Endothelial cell of umbilical vein (primary cell): ENCODE results near the gene INPP5A. TPM values are rescaled to one million over a fixed set of nuclear protein-coding genes. Genes with fewer than 3 reads are reported as not detected.

Source experiments
- BruUV-seq: library from RNA; stranded (reverse); fragments of 400-500 nt; replicated peaks from 2 replicates; lab custom pipeline; 2021; lab: Mats Ljungman, UMichigan
- CTCF ChIA-PET: fragments of 300-600, 350-600 bp; sonication (Branson Sonifier 250); formaldehyde crosslinking; loops from one replicate; lab custom pipeline; 2021; ENCODE audit warnings: antibody characterized with exemption, inconsistent platforms; lab: Charles Lee
- POLR2A ChIA-PET: fragments of 300-600, 350-600 bp; sonication (Branson Sonifier 250); formaldehyde crosslinking; loops from one replicate; lab custom pipeline; 2021; ENCODE audit warnings: antibody characterized with exemption, inconsistent platforms; lab: Charles Lee
- DNase-seq: peaks from one replicate; pipeline ENCODE4 v3.0.0-alpha.2; 2011; ENCODE audit warnings: low read depth, low spot score
- FAIRE-seq: peaks from 2 replicates; lab custom pipeline; 2011; peaks lifted over from hg19 to GRCh38; lab: Jason Lieb, UNC
- H2AFZ ChIP-seq: 2 replicates; pipeline ENCODE4 v1.6.0; 2012; ENCODE audit warnings: low read depth, low read length, control low read depth, inconsistent platforms
- H3K27ac ChIP-seq: 2 replicates; pipeline ENCODE4 v1.5.1; 2011; ENCODE audit warnings: low read depth, mild to moderate bottlenecking, control low read depth, low read length, moderate library complexity; ENCODE audit not compliant: insufficient read depth
- H3K27me3 ChIP-seq, 2 experiments: 2 replicates each; pipeline versions ENCODE4 v1.6.0 to v1.6.1; 2011; ENCODE audit warnings: low read length in 2 of 2, mixed read lengths in 1 of 2; ENCODE audit not compliant: control insufficient read depth in 2 of 2, insufficient read depth in 2 of 2
- H3K36me3 ChIP-seq, 2 experiments: 2 replicates in 1 of 2; 3 replicates in 1 of 2; pipeline ENCODE4 v1.5.1; 2011; ENCODE audit warnings: low read length in 2 of 2, mild to moderate bottlenecking in 1 of 2, moderate library complexity in 1 of 2; ENCODE audit not compliant: control insufficient read depth in 2 of 2, insufficient read depth in 2 of 2; ENCODE audit errors: extremely low read depth in 1 of 2
- H3K4me1 ChIP-seq: 3 replicates; pipeline ENCODE4 v1.5.1; 2011; ENCODE audit warnings: mild to moderate bottlenecking, low read length; ENCODE audit not compliant: control insufficient read depth, insufficient read depth; ENCODE audit errors: extremely low read depth
- H3K4me2 ChIP-seq: 2 replicates; pipeline ENCODE4 v1.6.1; 2011; ENCODE audit warnings: low read length, control low read depth, mixed read lengths; ENCODE audit not compliant: insufficient read depth
- H3K4me3 ChIP-seq, 3 experiments: fragments of 200-600 bp in 1 of 3; sonication (generic), shearing (Covaris generic) in 1 of 3; replicated peaks in 1 of 3; 2 replicates each; pipeline ENCODE4 v1.5.1; 2011 to 2016; ENCODE audit warnings: control low read depth in 3 of 3, low read length in 3 of 3, mild to moderate bottlenecking in 2 of 3, inconsistent platforms in 1 of 3, low read depth in 1 of 3, moderate library complexity in 1 of 3; ENCODE audit not compliant: insufficient read depth in 1 of 3
- H3K79me2 ChIP-seq: 2 replicates; pipeline ENCODE4 v1.6.0; 2012; ENCODE audit warnings: low read length, inconsistent platforms; ENCODE audit not compliant: control insufficient read depth, insufficient read depth
- H3K9ac ChIP-seq: replicated peaks from 2 replicates; pipeline ENCODE3; 2011; ENCODE audit warnings: low read length, control low read depth; ENCODE audit not compliant: insufficient read depth; ENCODE audit errors: extremely low read depth
- H3K9me1 ChIP-seq: replicated peaks from 3 replicates; pipeline ENCODE4 v1.6.0; 2011; ENCODE audit warnings: mild to moderate bottlenecking, low read length; ENCODE audit not compliant: control insufficient read depth, insufficient read depth; ENCODE audit errors: extremely low read depth
- H3K9me3 ChIP-seq: replicated peaks from 2 replicates; pipeline ENCODE4 v1.5.1; 2012; ENCODE audit warnings: low read length, inconsistent platforms; ENCODE audit not compliant: control insufficient read depth, insufficient read depth
- H4K20me1 ChIP-seq: replicated peaks from 2 replicates; pipeline ENCODE3; 2011; ENCODE audit warnings: mild to moderate bottlenecking, low read length; ENCODE audit not compliant: control insufficient read depth, insufficient read depth; ENCODE audit errors: extremely low read depth
- CTCF ChIP-seq, 2 donors: IDR thresholded peaks; 1 replicate in 1 of 2; 2 replicates in 1 of 2; pipeline ENCODE4 v1.5.1; 2011; ENCODE audit warnings: low read length in 2 of 2, mild to moderate bottlenecking in 2 of 2, moderate library complexity in 2 of 2, control low read depth in 1 of 2, inconsistent platforms in 1 of 2, low read depth in 1 of 2; ENCODE audit not compliant: insufficient read depth in 1 of 2; ENCODE audit errors: extremely low read depth in 1 of 2
- EZH2 ChIP-seq: IDR thresholded peaks from 2 replicates; pipeline ENCODE4 v1.6.1; 2012; ENCODE audit warnings: borderline replicate concordance, low read depth, mild to moderate bottlenecking, moderate library complexity, low read length, inconsistent platforms; ENCODE audit not compliant: severe bottlenecking
- FOS ChIP-seq: IDR thresholded peaks from 2 replicates; pipeline ENCODE4 v1.6.1; 2011; ENCODE audit warnings: mild to moderate bottlenecking, low read length, moderate library complexity, borderline replicate concordance; ENCODE audit not compliant: insufficient read depth
- POLR2A ChIP-seq: IDR thresholded peaks from 2 replicates; pipeline ENCODE4 v1.6.1; 2012; ENCODE audit warnings: low read depth, mild to moderate bottlenecking, control low read depth, low read length
- POLR2AphosphoS5 ChIP-seq: IDR thresholded peaks from 2 replicates; pipeline ENCODE4 v1.6.1; 2012; ENCODE audit warnings: low read depth, mild to moderate bottlenecking, control low read depth, low read length, moderate library complexity; ENCODE audit not compliant: insufficient read depth
- dilution Hi-C: fragments of 300-500 bp; cut with MboI; formaldehyde crosslinking; loops from one replicate; pipeline ENCODE4 v1.15.0; 2019; ENCODE audit warnings: low sequenced_read_pairs; ENCODE audit not compliant: extremely low pct_ligation_motif_present
- intact Hi-C: fragments of 100-400 bp; cut with micrococcal nuclease; formaldehyde crosslinking; loops from one replicate; pipeline ENCODE4 v1.10.0; 2022
- polyA plus RNA-seq, 4 experiments: library from polyadenylated mRNA; depleted of rRNA in 3 of 4; stranded (reverse) in 3 of 4; unstranded in 1 of 4; fragments of >200 nt; gene quantifications; 2 replicates each; pipeline versions ENCODE4 v1.2.1 to v1.2.3, GENCODE V29; 2011 to 2012; ENCODE audit warnings: missing spikeins in 1 of 4
- total RNA-seq: library from RNA; stranded (reverse); gene quantifications from 2 replicates; pipeline ENCODE4 v1.2.3, GENCODE V29; 2021
- TF ChIP-seq, protein P1 (sequence below): IDR thresholded peaks from 2 replicates; pipeline ENCODE4 v1.6.1; 2011; ENCODE audit not compliant: insufficient read depth, insufficient read length

Gene INPP5A
- total and polyA plus RNA-seq, 2 donors (not counting 3 experiments of a cell fraction or from before 2014, with no cell fraction given) = 22.9 to 33.2 TPM

- FAIRE-seq (no peak), DNase-seq (no peak)
- Histone ChIP-seq H3K4me1 (no peaks in the 10 kb centered on the region), H3K9ac (no peak overlapping the region), H2AFZ (no peak overlapping the region), H3K27ac (no peak overlapping the region), H4K20me1 (no peaks in the 10 kb centered on the region), H3K79me2 (no peaks in the 10 kb centered on the region), H3K36me3 (no peaks in the 10 kb centered on the region), H3K4me2 (no peak overlapping the region), H3K4me3 (no peak overlapping the region), H3K9me1 (no peaks in the 10 kb centered on the region), H3K27me3 (no peaks in the 10 kb centered on the region), H3K9me3 (no peaks in the 10 kb centered on the region)
- intact Hi-C loops = no loop called here
- BruUV-seq = no TSS peak
- dilution Hi-C loops = no loop called here
- POLR2A ChIA-PET = no interaction called here
- CTCF ChIA-PET = no interaction called here
- TF ChIP-seq FOS (no peak), CTCF (IDR thresholded peaks at IDR 0.05; ENCODE audit: extremely low read depth in 1 of 2, insufficient read depth in 1 of 2, low read depth in 1 of 2, low read length in 2 of 2) (no peak), POLR2AphosphoS5 (no peak), POLR2A (no peak), EZH2 (no peak)
- TF ChIP-seq, protein P1, sequence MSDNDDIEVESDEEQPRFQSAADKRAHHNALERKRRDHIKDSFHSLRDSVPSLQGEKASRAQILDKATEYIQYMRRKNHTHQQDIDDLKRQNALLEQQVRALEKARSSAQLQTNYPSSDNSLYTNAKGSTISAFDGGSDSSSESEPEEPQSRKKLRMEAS = no peak
Measured at GRCh38 chr10:132699411-132700155, 162.0 kb downstream of the INPP5A start.
